Measurements from ENCODE around the gene RFESD.

DNA sequence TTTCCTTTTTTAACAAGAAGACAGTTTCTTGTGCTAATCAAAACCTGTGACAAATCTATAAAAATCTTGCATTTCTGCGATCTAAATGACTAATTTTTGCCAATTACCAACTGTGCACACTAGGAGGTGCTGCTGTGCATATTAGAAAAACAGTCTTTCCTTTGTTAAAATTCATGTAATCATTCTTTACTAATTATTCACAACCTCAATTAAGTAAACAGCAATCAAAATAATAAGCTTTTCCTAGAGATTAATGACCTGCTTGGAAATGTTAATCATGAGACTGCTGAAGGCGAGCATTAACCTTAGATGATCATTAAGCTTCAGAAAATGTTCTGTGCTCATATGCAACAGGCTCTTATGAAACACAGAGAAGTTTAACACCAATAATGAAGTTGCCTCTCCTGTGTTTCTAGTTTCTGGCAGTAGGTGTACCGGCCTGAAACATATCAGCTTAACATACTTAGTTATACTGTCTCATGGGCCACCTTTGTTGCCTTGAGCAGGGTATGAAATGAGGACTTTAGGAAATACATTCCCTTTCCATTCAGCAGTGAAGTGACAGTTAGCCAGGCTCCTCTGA is 17.7 kb downstream of the RFESD start:
- TF ChIP-seq POLR2A (IDR thresholded peaks at IDR 0.05; ENCODE audit: low read length): peak; percentile 44
- TF ChIP-seq GATA1 (IDR thresholded peaks at IDR 0.05; ENCODE audit: low read depth, low read length): no peak

Measured in erythroblast (primary cell).